ENCODE results near the gene SNX9. TPM values are rescaled to one million over a fixed set of nuclear protein-coding genes. Genes with fewer than 3 reads are reported as not detected.

Gene SNX9
- total RNA-seq, 1 donor from 2014 or later, result 34.4 TPM

DNA sequence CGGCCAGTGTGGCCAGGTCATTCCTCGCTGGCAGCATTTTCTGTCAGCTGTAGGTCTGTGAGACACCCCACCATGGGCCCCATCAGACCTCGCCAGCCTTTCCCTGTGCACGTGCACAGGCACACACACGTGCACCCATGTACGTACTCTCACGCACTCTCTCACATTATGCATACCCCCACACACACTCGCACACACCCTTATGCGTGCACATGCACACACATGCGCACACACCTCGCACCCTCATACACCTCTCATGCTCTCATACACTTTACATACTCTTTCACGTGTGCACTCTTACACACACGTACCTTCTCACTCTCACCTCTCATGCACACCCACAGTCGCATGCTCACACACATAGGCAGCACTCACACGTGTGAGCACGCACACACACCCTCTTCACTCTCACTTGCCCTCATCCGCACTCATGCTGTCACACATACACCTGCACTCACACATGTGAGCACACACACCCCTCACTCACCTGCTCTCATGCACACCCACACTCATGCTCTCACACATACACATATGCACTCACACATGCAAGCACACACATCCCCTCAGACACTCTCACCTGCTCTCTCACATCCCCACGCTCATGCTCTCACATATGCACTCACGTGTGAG is 46.7 kb downstream of the SNX9 start:
- intact Hi-C loops (cut with DNase I), result loop anchor here (10.0 kb wide), 1 partner anchor 115 kb away; no protein-coding TSS in a partner anchor
- no peak for DNase-seq

GRCh38 chr6:157873735-157874344 is 50.8 kb downstream of the SNX9 start:
- intact Hi-C loops (cut with DNase I), result no loop called here
- ATAC-seq (ENCODE audit: poor library complexity), result peak; percentile 82
- peak; percentile 86 for DNase-seq

More for the DNA sequence above, 46.7 kb downstream of the SNX9 start:
- ATAC-seq (ENCODE audit: poor library complexity), result no peak

GRCh38 chr6:157877149-157877548 is 54.1 kb downstream of the SNX9 start:
- DNase-seq, result no peak
- no peak for ATAC-seq (ENCODE audit: poor library complexity)
- intact Hi-C loops (cut with DNase I), result no loop called here

DNA sequence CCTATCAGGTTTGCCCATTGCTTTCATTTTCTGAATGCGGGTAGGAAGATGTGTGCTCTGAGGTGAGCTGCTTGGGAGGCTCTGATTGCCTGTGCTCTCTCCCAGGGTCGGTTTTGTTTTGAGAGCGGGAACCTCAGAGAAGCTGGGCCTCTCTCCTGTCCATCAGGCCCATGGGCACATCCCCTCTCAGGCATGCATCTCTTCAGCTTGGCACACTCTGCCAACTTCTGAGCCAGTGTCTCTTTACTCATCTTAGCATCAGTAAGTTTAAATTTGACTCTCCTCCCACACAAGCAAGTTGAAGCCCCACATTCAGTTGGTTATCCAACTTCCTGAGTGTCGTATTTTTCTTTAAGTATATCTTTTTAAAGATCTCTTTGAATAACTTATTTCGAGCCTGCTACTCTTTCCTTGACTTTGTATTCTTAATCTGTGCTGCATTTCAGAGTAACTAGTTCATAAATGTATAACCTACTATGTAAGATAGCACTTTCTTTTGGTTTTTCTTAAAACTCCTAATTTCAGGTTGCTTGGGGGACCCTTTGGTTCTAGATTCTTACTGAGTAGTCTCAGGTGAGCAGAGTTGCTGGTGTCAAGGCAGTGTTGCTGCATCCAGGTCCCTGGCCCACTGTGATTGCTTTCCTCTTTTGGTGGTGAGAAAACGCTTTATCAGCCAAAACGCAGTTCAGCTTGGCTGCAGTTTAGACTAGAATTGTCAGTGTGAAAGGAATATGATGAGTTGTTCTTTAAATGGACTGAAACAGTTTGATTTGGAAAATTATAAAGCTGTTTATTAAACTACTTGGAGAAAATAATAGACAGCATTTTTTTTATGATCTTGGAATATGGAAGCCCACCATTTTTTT is 54.8 kb downstream of the SNX9 start:
- no peak for DNase-seq
- no peak for ATAC-seq (ENCODE audit: poor library complexity)
- intact Hi-C loops (cut with DNase I), result no loop called here

- ATAC-seq (ENCODE audit: poor library complexity) (no peak), DNase-seq (no peak)
- intact Hi-C loops (cut with DNase I), result no loop called here
Observed at GRCh38 chr6:157879034-157879872, 56.2 kb downstream of the SNX9 start.

DNA sequence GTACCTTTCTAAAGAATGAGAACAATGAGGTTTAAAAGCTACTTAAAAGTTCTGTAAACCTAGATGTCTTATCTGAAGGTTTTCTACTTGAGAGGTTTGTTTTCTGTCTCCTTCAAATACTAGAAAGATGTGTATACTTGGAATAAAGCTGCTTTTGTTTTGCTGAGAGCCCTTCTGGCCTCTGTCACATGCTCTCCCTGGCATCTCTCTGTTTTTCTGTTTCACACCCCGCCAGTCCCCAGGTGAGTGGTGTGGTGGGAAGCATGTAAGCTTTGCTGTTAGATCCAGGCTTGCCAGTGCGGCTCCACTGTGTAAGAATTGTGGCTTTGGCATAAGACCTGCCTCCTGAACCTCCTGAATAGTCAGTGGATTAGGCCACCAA is 56.8 kb downstream of the SNX9 start:
- no peak for ATAC-seq (ENCODE audit: poor library complexity)
- intact Hi-C loops (cut with DNase I), result no loop called here
- no peak for DNase-seq

DNA sequence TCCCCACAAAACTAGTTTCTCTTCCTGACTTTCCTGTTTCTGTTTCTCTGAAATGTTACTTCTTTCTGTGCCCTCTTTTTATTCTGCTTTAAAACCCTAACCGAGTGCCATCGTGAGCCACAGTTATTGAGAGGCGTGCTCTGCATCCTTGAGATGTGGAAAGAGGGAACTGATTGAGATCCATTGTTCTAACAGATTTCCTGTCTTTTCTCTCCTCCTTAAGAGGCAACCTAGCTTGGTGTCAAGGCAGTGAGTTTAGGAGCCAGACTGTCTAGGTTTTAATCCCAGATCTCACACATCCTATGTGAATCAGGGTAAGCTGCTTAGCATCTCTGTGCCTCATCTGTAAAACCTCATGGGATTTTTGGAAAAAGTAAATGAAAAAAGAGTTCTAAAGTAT is 57.5 kb downstream of the SNX9 start:
- ATAC-seq (ENCODE audit: poor library complexity) (no peak), DNase-seq (no peak)
- intact Hi-C loops (cut with DNase I), result no loop called here

GRCh38 chr6:157881342-157881741 is 58.3 kb downstream of the SNX9 start:
- peak; percentile 45 for ATAC-seq (ENCODE audit: poor library complexity)
- intact Hi-C loops (cut with DNase I), result no loop called here
- DNase-seq, result no peak

- ATAC-seq (ENCODE audit: poor library complexity), result no peak
- intact Hi-C loops (cut with DNase I), result no loop called here
- no peak for DNase-seq
Observed at GRCh38 chr6:157884756-157885155, 61.7 kb downstream of the SNX9 start.

DNA sequence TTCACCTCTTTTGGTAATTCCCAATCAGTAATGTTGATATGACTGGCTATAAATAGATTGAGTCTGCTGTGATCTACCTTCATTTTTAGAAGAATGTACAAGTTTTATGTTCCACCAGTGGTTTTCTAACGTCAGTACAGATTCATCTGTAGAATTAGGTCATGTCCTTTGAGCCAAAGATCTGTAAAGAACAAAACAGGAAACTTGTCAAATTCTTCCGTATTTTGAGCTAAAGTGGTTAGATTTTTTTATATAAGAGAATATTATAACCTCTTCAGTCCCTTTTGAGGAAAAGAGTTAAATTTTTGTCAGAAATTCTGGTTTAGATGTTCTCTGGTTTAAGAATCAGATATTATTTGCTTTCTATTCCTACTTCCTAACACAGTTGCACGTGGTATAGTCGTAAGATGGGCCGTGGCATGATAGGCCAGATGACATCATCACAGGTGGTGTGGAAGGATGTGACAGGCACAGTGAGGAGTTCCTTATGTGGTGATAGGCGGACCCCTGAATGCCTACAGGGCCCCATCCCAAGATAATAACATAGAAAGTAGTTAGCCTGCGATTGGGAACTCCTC is 62.3 kb downstream of the SNX9 start:
- DNase-seq (no peak), ATAC-seq (ENCODE audit: poor library complexity) (no peak)
- intact Hi-C loops (cut with DNase I), result no loop called here

- ATAC-seq (ENCODE audit: poor library complexity), result no peak
- DNase-seq, result no peak
- intact Hi-C loops (cut with DNase I), result no loop called here
Observed at GRCh38 chr6:157885876-157886275, 62.8 kb downstream of the SNX9 start.

GRCh38 chr6:157887892-157888291 is 64.8 kb downstream of the SNX9 start:
- intact Hi-C loops (cut with DNase I), result no loop called here
- no peak for ATAC-seq (ENCODE audit: poor library complexity)
- DNase-seq, result no peak

GRCh38 chr6:157891544-157892362 is 68.7 kb downstream of the SNX9 start:
- ATAC-seq (ENCODE audit: poor library complexity) (no peak), DNase-seq (no peak)
- intact Hi-C loops (cut with DNase I), result no loop called here

GRCh38 chr6:157892363-157892877 is 69.4 kb downstream of the SNX9 start:
- intact Hi-C loops (cut with DNase I), result no loop called here
- DNase-seq (no peak), ATAC-seq (ENCODE audit: poor library complexity) (no peak)

DNA sequence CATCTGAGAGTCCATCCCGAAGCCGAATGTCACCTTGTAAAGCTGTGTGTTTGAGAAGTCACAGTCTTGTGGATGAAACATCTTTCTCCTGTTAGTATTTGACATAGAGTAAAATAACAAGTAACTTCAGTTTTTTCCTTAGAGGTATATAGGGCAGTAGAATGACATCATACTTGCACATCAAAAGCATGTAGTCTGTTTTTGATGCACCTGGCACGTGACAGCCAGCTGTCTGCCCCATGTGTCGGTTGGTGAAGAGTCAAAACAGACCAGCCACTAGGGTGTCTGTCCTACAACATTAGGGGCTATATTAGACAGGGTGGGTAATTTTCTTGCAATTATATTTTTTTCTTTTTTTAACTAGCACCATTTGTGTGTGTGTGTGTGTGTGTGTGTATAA is 70.2 kb downstream of the SNX9 start:
- no peak for DNase-seq
- ATAC-seq (ENCODE audit: poor library complexity), result no peak
- intact Hi-C loops (cut with DNase I), result no loop called here

DNA sequence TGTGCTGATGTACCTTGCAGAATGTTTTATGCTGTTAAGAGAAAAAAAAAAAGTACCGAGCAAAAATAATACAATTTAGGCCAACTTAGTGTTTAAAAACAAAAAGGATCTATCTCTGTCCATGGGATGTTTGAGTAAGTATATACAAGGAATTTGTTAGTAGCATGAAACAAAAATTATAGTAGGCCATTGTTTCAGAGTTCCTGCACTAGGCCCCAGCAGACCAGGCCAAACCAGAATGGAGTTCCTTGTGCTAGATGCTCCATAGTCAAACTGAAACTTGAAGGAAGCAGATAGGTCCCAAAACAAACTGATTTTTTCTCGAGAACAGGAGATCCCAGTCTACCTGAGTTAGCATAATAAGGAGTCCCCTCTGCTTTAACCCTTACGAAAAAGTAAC is 72.5 kb downstream of the SNX9 start:
- DNase-seq (no peak), ATAC-seq (ENCODE audit: poor library complexity) (no peak)
- intact Hi-C loops (cut with DNase I), result no loop called here

DNA sequence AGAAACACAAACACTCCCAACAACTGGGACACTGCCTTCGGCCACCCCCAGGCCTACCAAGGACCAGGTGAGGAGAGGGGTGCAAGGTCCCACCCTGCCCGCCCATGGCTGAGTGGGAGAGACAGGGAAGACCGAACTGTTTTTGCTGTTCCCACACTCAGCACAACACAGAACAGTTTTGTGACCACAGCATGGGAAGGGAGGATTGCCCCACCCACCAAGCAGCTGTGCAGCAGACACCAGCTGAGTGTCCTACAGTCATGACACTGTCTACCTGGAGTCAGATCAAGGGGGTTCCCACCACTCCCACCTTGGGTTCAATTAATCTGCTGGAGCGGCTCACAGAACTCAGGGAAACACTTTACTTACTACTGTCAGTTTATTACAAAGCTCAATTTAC is 73.9 kb downstream of the SNX9 start:
- DNase-seq (no peak), ATAC-seq (ENCODE audit: poor library complexity) (no peak)
- intact Hi-C loops (cut with DNase I), result no loop called here

GRCh38 chr6:157898169-157898568 is 75.1 kb downstream of the SNX9 start:
- no peak for DNase-seq
- intact Hi-C loops (cut with DNase I), result no loop called here
- peak; percentile 45 for ATAC-seq (ENCODE audit: poor library complexity)
